Esophagus squamous epithelium (tissue), 5 donors: ENCODE results near the gene GPR18. TPM values are rescaled to one million over a fixed set of nuclear protein-coding genes. Genes with fewer than 3 reads are reported as not detected.

Source experiments
- DNase-seq: peaks from one replicate; lab custom pipeline; 2025; lab: John Stamatoyannopoulos, UW
- H3K27ac ChIP-seq, 4 donors: fragments of 200-600 bp; sonication (generic); one replicate each; pipeline ENCODE4 v1.5.1; 2016 to 2019; ENCODE audit warnings: mild to moderate bottlenecking in 1 of 4
- H3K27me3 ChIP-seq, 4 donors: fragments of 200-600 bp; sonication (generic); 1 replicate in 3 of 4; 2 replicates in 1 of 4; pipeline versions ENCODE4 v1.5.1 to v1.6.0; 2017 to 2021; ENCODE audit warnings: antibody characterized with exemption in 1 of 4
- H3K36me3 ChIP-seq, 3 donors: fragments of 200-600 bp; sonication (generic); one replicate each; pipeline ENCODE4 v1.5.1; 2016 to 2019
- H3K4me1 ChIP-seq, 3 donors: fragments of 200-600 bp; sonication (generic); one replicate each; pipeline ENCODE4 v1.5.1; 2017 to 2019
- H3K4me3 ChIP-seq, 4 donors: fragments of 200-600 bp; sonication (generic); 1 replicate in 3 of 4; 2 replicates in 1 of 4; pipeline ENCODE4 v1.5.1; 2016 to 2019; ENCODE audit warnings: mild to moderate bottlenecking in 2 of 4, moderate library complexity in 1 of 4
- H3K9me3 ChIP-seq, 3 donors: fragments of 200-600 bp; sonication (generic); one replicate each; pipeline ENCODE4 v1.5.1; 2016 to 2019
- POLR2A ChIP-seq, 4 donors: fragments of 450-650 bp; IDR thresholded peaks; one replicate each; pipeline ENCODE4 v1.6.1; 2017; ENCODE audit warnings: antibody characterized with exemption in 4 of 4, mild to moderate bottlenecking in 4 of 4, moderate library complexity in 3 of 4
- WGBS, 2 donors: methylation state at CpG; one replicate each; pipeline ENCODE4 v1.1.5; 2018; 5-methylcytosine and 5-hydroxymethylcytosine counted together
- intact Hi-C: fragments of 100-400 bp; cut with DNase I; formaldehyde crosslinking; loops from one replicate; pipeline ENCODE4 v1.15.0; 2022
- total RNA-seq, 4 donors: library from RNA; depleted of rRNA; stranded (reverse); fragments of >200 nt; gene quantifications; one replicate each; pipeline ENCODE4 v1.1.0, GENCODE V29; 2016
- TF ChIP-seq, protein P1 (sequence below), 6 experiments: fragments of 450-650 bp in 4 of 6; fragments of 200-600 bp in 2 of 6; sonication (generic) in 2 of 6; IDR thresholded peaks; one replicate each; pipeline ENCODE4 v1.5.1; 2016 to 2019; ENCODE audit warnings: antibody characterized with exemption in 6 of 6, mild to moderate bottlenecking in 4 of 6, moderate library complexity in 4 of 6
- donor health status: DM: yes; HTN: yes; CAD: no.

GPR18 gene
- total RNA-seq, 4 donors from 2014 or later: 0.19 TPM; not detected in 3

GRCh38 chr13:99280166-99280565, 22.0 kb upstream of the GPR18 start:
- TF ChIP-seq POLR2A (IDR thresholded peaks at IDR 0.05): no peak
- TF ChIP-seq, protein P1, sequence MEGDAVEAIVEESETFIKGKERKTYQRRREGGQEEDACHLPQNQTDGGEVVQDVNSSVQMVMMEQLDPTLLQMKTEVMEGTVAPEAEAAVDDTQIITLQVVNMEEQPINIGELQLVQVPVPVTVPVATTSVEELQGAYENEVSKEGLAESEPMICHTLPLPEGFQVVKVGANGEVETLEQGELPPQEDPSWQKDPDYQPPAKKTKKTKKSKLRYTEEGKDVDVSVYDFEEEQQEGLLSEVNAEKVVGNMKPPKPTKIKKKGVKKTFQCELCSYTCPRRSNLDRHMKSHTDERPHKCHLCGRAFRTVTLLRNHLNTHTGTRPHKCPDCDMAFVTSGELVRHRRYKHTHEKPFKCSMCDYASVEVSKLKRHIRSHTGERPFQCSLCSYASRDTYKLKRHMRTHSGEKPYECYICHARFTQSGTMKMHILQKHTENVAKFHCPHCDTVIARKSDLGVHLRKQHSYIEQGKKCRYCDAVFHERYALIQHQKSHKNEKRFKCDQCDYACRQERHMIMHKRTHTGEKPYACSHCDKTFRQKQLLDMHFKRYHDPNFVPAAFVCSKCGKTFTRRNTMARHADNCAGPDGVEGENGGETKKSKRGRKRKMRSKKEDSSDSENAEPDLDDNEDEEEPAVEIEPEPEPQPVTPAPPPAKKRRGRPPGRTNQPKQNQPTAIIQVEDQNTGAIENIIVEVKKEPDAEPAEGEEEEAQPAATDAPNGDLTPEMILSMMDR (IDR thresholded peaks at IDR 0.05): no peak
- Histone ChIP-seq H3K36me3 (peaks cover 0 to 5% (median 0%) of the 10 kb centered on the region in 3 donors), H3K4me1 (peaks cover 0 to 61% (median 17%) of the 10 kb centered on the region in 3 donors), H3K9me3 (no peaks in the 10 kb centered on the region), H3K4me3 (no peak overlapping the region), H3K27me3 (no peaks in the 10 kb centered on the region), H3K27ac (peak overlapping the region; percentile 57 to 80 (median 67))
- intact Hi-C loops: no loop called here
- DNase-seq: no peak
- WGBS, 2 donors: 66 to 78% methylated on average over 3 of the region's 3 CpGs

DNA sequence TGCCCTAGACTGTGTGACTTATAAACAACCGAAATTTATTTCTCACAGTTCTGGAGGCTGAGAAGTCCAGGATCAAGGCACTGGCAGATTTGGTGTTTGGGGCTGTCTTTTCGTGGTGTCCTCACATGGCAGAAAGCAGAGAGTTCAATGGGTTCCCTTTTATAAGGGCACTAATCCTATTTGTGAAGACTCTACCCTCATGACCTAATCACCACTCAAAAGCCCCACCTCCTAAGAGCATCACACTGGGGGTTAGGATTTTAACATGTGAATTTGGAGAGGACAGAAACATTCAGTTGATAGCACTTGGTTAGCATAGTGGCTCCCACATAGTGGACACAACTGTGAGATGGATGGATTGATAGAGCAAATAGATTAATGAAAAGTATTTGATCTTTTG, 21.5 kb upstream of the GPR18 start:
- intact Hi-C loops: no loop called here
- peaks cover 0 to 61% (median 15%) of the 10 kb centered on the region in 3 donors for H3K4me1 ChIP-seq
- H3K9me3 ChIP-seq: no peaks in the 10 kb centered on the region
- no peaks in the 10 kb centered on the region for H3K27me3 ChIP-seq
- H3K36me3 ChIP-seq: peaks cover 0 to 5% (median 0%) of the 10 kb centered on the region in 3 donors
- 68 to 78% methylated on average over 2 of the region's 2 CpGs for WGBS, 2 donors
- H3K27ac ChIP-seq: peak overlapping the region; percentile 57 to 80 (median 67)
- TF ChIP-seq, protein P1 (IDR thresholded peaks at IDR 0.05): no peak
- no peak for TF ChIP-seq POLR2A (IDR thresholded peaks at IDR 0.05)
- DNase-seq: no peak
- H3K4me3 ChIP-seq: no peak overlapping the region

GRCh38 chr13:99278843-99279242, 20.7 kb upstream of the GPR18 start:
- no peak for DNase-seq
- H3K27ac ChIP-seq: peak overlapping the region in 2 of 4 donors; percentile 59 to 75
- TF ChIP-seq POLR2A (IDR thresholded peaks at IDR 0.05): no peak
- TF ChIP-seq, protein P1 (IDR thresholded peaks at IDR 0.05): no peak
- WGBS, 2 donors: 88 to 99% methylated on average over 3 of the region's 3 CpGs
- no peaks in the 10 kb centered on the region for H3K9me3 ChIP-seq
- intact Hi-C loops: no loop called here
- peaks cover 0 to 5% (median 0%) of the 10 kb centered on the region in 3 donors for H3K36me3 ChIP-seq
- no peak overlapping the region for H3K4me3 ChIP-seq
- no peaks in the 10 kb centered on the region for H3K27me3 ChIP-seq
- peaks cover 0 to 53% (median 15%) of the 10 kb centered on the region in 3 donors for H3K4me1 ChIP-seq

DNA sequence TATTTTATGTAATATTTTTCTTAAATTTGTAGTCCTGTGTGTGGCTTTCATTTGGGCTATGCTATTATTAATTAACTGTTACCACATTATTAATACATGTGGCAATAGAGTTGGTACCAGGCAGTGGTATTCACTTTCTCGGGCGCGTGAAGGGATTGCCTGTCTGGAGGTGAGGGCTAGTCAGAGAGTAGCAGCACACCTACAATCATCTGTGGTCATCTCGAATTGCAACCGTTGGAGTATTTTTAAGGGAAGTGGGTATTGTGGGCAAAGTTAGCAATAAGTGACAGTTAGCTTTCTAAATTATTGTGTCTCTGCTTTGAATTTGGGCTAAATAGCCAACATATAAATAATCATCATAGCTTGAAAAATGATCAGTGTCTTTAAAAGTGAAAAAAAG, 20.0 kb upstream of the GPR18 start:
- 74 to 90% methylated on average over 5 of the region's 5 CpGs for whole genome bisulfite sequencing, 2 donors
- Histone ChIP-seq H3K36me3 (peaks cover 0 to 5% (median 0%) of the 10 kb centered on the region in 3 donors), H3K27me3 (no peaks in the 10 kb centered on the region), H3K27ac (no peak overlapping the region), H3K4me3 (no peak overlapping the region), H3K9me3 (no peaks in the 10 kb centered on the region), H3K4me1 (peaks cover 0 to 47% (median 14%) of the 10 kb centered on the region in 3 donors)
- intact Hi-C loops: no loop called here
- TF ChIP-seq, protein P1 (IDR thresholded peaks at IDR 0.05): no peak
- TF ChIP-seq POLR2A (IDR thresholded peaks at IDR 0.05): no peak
- DNase-seq: no peak

GRCh38 chr13:99277629-99278028, 19.4 kb upstream of the GPR18 start:
- 54 to 67% methylated on average over 4 of the region's 4 CpGs for WGBS, 2 donors
- no peak overlapping the region for H3K27ac ChIP-seq
- peaks cover 0 to under 1% (median under 1%) of the 10 kb centered on the region in 3 donors for H3K9me3 ChIP-seq
- TF ChIP-seq, protein P1 (IDR thresholded peaks at IDR 0.05): no peak
- no peak for TF ChIP-seq POLR2A (IDR thresholded peaks at IDR 0.05)
- H3K27me3 ChIP-seq: no peaks in the 10 kb centered on the region
- no peak overlapping the region for H3K4me3 ChIP-seq
- peaks cover 0 to 5% (median 0%) of the 10 kb centered on the region in 3 donors for H3K36me3 ChIP-seq
- H3K4me1 ChIP-seq: peaks cover 0 to 41% (median 9%) of the 10 kb centered on the region in 3 donors
- no peak for DNase-seq
- intact Hi-C loops: no loop called here
